WTC11 (cell line): ENCODE measurements around the gene RGL1.

Source experiments
- ATF1 ChIP-seq: sonication (generic); formaldehyde crosslinking; IDR thresholded peaks from 2 replicates; pipeline ENCODE4 v1.8.1; 2023; ENCODE audit warnings: mild to moderate bottlenecking, moderate library complexity, missing genetic modification reagents
- IRF2 ChIP-seq: sonication (generic); formaldehyde crosslinking; IDR thresholded peaks from 2 replicates; pipeline ENCODE4 v1.8.0; 2022; ENCODE audit warnings: low read depth, missing genetic modification reagents, borderline replicate concordance
- JUN ChIP-seq: sonication (generic); formaldehyde crosslinking; IDR thresholded peaks from 2 replicates; pipeline ENCODE4 v1.8.0; 2023; ENCODE audit warnings: mild to moderate bottlenecking, missing genetic modification reagents
- NFE2L1 ChIP-seq: sonication (generic); formaldehyde crosslinking; IDR thresholded peaks from 2 replicates; pipeline ENCODE4 v1.8.1; 2023; ENCODE audit warnings: missing genetic modification reagents
- NR2C2 ChIP-seq: sonication (generic); formaldehyde crosslinking; IDR thresholded peaks from 2 replicates; pipeline ENCODE4 v1.8.0; 2022; ENCODE audit warnings: mild to moderate bottlenecking, missing genetic modification reagents
- TCF7 ChIP-seq: sonication (generic); formaldehyde crosslinking; IDR thresholded peaks from 2 replicates; pipeline ENCODE4 v1.8.0; 2022; ENCODE audit warnings: mild to moderate bottlenecking, low read depth, missing genetic modification reagents, moderate library complexity
- TEAD1 ChIP-seq: sonication (generic); formaldehyde crosslinking; IDR thresholded peaks from 2 replicates; pipeline ENCODE4 v1.8.0; 2022; ENCODE audit warnings: mild to moderate bottlenecking, missing genetic modification reagents
- TF ChIP-seq, protein P1 (sequence below): fragments of 200-600 bp; IDR thresholded peaks from 2 replicates; pipeline ENCODE4 v1.8.0; 2022; ENCODE audit warnings: antibody characterized with exemption
- TF ChIP-seq, protein P2 (sequence below): sonication (generic); formaldehyde crosslinking; IDR thresholded peaks from 2 replicates; pipeline ENCODE4 v1.8.0; 2022; ENCODE audit warnings: mild to moderate bottlenecking, missing genetic modification reagents
- TF ChIP-seq, protein P3 (sequence below): sonication (generic); formaldehyde crosslinking; IDR thresholded peaks from 2 replicates; pipeline ENCODE4 v1.8.0; 2022; ENCODE audit warnings: mild to moderate bottlenecking, missing genetic modification reagents
- TF ChIP-seq, protein P4 (sequence below): sonication (generic); formaldehyde crosslinking; IDR thresholded peaks from 2 replicates; pipeline ENCODE4 v1.8.1; 2022; ENCODE audit warnings: low read depth, missing genetic modification reagents, borderline replicate concordance

DNA sequence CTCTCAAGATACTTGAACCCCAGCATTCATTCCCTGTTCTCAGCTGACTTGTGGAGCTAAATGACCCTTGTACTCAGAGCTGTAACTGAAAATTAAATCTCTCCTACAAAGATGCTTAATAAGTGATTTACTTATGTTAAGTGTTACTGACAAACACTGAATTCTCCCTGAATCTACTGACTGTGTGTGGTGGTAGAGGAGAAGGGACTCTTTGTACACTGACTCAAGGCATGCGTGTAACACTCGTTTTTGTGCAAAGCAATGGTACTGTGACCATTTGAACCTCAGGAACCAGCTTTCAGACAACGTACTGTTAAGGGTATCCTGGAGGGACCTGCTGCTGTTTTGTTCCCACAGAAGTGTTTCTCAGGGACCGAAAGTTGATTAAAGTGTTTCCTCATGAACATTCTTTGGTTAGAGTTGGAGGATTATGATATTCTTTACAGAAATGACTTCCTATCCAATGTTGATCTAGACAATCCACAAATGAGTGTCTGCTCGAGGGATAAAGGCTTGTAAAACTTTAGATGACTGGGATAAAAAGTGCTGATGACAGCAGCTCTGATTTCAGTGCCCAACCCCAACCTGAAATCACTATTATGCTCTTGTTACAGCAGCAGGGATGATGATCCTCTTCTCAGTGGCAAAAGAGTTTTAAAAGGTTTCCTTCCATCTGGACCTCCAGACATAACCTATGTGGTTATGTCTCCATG lies 12.8 kb downstream of the RGL1 start:
- TF ChIP-seq, protein P1, sequence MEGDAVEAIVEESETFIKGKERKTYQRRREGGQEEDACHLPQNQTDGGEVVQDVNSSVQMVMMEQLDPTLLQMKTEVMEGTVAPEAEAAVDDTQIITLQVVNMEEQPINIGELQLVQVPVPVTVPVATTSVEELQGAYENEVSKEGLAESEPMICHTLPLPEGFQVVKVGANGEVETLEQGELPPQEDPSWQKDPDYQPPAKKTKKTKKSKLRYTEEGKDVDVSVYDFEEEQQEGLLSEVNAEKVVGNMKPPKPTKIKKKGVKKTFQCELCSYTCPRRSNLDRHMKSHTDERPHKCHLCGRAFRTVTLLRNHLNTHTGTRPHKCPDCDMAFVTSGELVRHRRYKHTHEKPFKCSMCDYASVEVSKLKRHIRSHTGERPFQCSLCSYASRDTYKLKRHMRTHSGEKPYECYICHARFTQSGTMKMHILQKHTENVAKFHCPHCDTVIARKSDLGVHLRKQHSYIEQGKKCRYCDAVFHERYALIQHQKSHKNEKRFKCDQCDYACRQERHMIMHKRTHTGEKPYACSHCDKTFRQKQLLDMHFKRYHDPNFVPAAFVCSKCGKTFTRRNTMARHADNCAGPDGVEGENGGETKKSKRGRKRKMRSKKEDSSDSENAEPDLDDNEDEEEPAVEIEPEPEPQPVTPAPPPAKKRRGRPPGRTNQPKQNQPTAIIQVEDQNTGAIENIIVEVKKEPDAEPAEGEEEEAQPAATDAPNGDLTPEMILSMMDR = no peak
- TF ChIP-seq, protein P2, sequence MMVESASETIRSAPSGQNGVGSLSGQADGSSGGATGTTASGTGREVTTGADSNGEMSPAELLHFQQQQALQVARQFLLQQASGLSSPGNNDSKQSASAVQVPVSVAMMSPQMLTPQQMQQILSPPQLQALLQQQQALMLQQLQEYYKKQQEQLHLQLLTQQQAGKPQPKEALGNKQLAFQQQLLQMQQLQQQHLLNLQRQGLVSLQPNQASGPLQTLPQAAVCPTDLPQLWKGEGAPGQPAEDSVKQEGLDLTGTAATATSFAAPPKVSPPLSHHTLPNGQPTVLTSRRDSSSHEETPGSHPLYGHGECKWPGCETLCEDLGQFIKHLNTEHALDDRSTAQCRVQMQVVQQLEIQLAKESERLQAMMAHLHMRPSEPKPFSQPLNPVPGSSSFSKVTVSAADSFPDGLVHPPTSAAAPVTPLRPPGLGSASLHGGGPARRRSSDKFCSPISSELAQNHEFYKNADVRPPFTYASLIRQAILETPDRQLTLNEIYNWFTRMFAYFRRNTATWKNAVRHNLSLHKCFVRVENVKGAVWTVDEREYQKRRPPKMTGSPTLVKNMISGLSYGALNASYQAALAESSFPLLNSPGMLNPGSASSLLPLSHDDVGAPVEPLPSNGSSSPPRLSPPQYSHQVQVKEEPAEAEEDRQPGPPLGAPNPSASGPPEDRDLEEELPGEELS (CRISPR knock-in tag) = no peak
- TF ChIP-seq ATF1 (CRISPR knock-in tag) (no peak), IRF2 (CRISPR knock-in tag) (no peak), TEAD1 (CRISPR knock-in tag) (no peak), JUN (CRISPR knock-in tag) (no peak), NFE2L1 (CRISPR knock-in tag) (no peak), TCF7 (no peak), NR2C2 (CRISPR knock-in tag) (no peak)
- TF ChIP-seq, protein P3, sequence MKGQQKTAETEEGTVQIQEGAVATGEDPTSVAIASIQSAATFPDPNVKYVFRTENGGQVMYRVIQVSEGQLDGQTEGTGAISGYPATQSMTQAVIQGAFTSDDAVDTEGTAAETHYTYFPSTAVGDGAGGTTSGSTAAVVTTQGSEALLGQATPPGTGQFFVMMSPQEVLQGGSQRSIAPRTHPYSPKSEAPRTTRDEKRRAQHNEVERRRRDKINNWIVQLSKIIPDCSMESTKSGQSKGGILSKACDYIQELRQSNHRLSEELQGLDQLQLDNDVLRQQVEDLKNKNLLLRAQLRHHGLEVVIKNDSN (CRISPR knock-in tag) = no peak
- TF ChIP-seq, protein P4, sequence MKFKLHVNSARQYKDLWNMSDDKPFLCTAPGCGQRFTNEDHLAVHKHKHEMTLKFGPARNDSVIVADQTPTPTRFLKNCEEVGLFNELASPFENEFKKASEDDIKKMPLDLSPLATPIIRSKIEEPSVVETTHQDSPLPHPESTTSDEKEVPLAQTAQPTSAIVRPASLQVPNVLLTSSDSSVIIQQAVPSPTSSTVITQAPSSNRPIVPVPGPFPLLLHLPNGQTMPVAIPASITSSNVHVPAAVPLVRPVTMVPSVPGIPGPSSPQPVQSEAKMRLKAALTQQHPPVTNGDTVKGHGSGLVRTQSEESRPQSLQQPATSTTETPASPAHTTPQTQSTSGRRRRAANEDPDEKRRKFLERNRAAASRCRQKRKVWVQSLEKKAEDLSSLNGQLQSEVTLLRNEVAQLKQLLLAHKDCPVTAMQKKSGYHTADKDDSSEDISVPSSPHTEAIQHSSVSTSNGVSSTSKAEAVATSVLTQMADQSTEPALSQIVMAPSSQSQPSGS (CRISPR knock-in tag) = no peak
